A549 (cell line): ENCODE results near the gene ATP8A2. TPM values are rescaled to one million over a fixed set of nuclear protein-coding genes. Genes with fewer than 3 reads are reported as not detected.

ENCODE experiments used
- ATAC-seq, 2 experiments: fragments of 200-7000 bp in 1 of 2; fragments of >200 bp in 1 of 2; cut with Nextera tagmentation in 1 of 2; cut with Tn5 transposase in 1 of 2; 3 replicates each; pipeline versions ENCODE4 v1.8.0 to v1.9.1; 2018 to 2020; ENCODE audit warnings: mild to moderate bottlenecking in 1 of 2, moderate library complexity in 1 of 2
- CTCF ChIA-PET: fragments of 300-600 bp; sonication (Branson Sonifier 250); formaldehyde crosslinking; extraction: SDS; loops from one replicate; lab custom pipeline; 2021; ENCODE audit warnings: antibody characterized with exemption, inconsistent platforms; lab: Yijun Ruan, JAX
- POLR2A ChIA-PET: fragments of 350-600 bp; formaldehyde crosslinking; extraction: SDS; loops from one replicate; lab custom pipeline; 2021; ENCODE audit warnings: antibody characterized with exemption, inconsistent platforms; lab: Yijun Ruan, JAX
- DNase-seq, 2 experiments: peaks; one replicate each; pipeline versions ENCODE4 v3.0.0 to v3.0.0-alpha.2; 2011 to 2016; ENCODE audit warnings: low read depth in 1 of 2, low spot score in 1 of 2
- FAIRE-seq: peaks from 2 replicates; lab custom pipeline; 2011; peaks lifted over from hg19 to GRCh38; lab: Jason Lieb, UNC
- H3K27ac ChIP-seq, 2 experiments: fragments of >200 bp; sonication (Bioruptor Twin); formaldehyde crosslinking; 3 replicates each; pipeline ENCODE4 v1.5.1; 2016 to 2017
- H3K4me1 ChIP-seq: fragments of >200 bp; sonication (Bioruptor Twin); formaldehyde crosslinking; 3 replicates; pipeline ENCODE4 v1.6.1; 2016
- H3K4me2 ChIP-seq: fragments of >200 bp; sonication (Bioruptor Twin); formaldehyde crosslinking; 3 replicates; pipeline ENCODE4 v1.6.1; 2016
- H3K4me3 ChIP-seq: fragments of >200 bp; sonication (Bioruptor Twin); formaldehyde crosslinking; 3 replicates; pipeline ENCODE4 v1.5.1; 2016
- H3K9me3 ChIP-seq: fragments of >200 bp; sonication (Bioruptor Twin); formaldehyde crosslinking; 3 replicates; pipeline ENCODE4 v1.6.1; 2016
- CHD2 ChIP-seq: fragments of 150-350 bp; IDR thresholded peaks from 2 replicates; pipeline ENCODE4 v1.6.1; 2014; ENCODE audit warnings: low read length; ENCODE audit not compliant: partially characterized antibody
- CHD4 ChIP-seq: fragments of 200-600 bp; sonication (generic); IDR thresholded peaks from 2 replicates; pipeline ENCODE4 v1.6.1; 2016; ENCODE audit warnings: antibody characterized with exemption, mild to moderate bottlenecking, borderline replicate concordance
- CTCF ChIP-seq: fragments of >200 bp; sonication (Bioruptor Twin); formaldehyde crosslinking; IDR thresholded peaks from 3 replicates; pipeline ENCODE4 v1.5.1; 2016
- E2F6 ChIP-seq: IDR thresholded peaks from 2 replicates; pipeline ENCODE4 v1.6.1; 2012; ENCODE audit warnings: low read depth, borderline replicate concordance
- EHMT2 ChIP-seq: fragments of 200-600 bp; sonication (generic); IDR thresholded peaks from 2 replicates; pipeline ENCODE4 v1.6.1; 2016; ENCODE audit warnings: antibody characterized with exemption, low read depth, mild to moderate bottlenecking, moderate library complexity
- ESRRA ChIP-seq: fragments of 150-350 bp; IDR thresholded peaks from 2 replicates; pipeline ENCODE4 v1.6.1; 2014; ENCODE audit warnings: mild to moderate bottlenecking, low read length, borderline replicate concordance
- FOSB ChIP-seq: fragments of 250-450 bp; sonication (Bioruptor Pico); IDR thresholded peaks from 2 replicates; pipeline ENCODE4 v1.5.0; 2020; ENCODE audit warnings: mild to moderate bottlenecking, moderate library complexity
- GATA3 ChIP-seq: IDR thresholded peaks from 2 replicates; pipeline ENCODE4 v1.6.1; 2012; ENCODE audit warnings: borderline replicate concordance
- HDAC2 ChIP-seq: fragments of 200-600 bp; sonication (generic); IDR thresholded peaks from 2 replicates; pipeline ENCODE4 v1.6.1; 2016
- NR3C1 ChIP-seq: fragments of >200 bp; sonication (Bioruptor Twin); formaldehyde crosslinking; IDR thresholded peaks from 3 replicates; pipeline ENCODE4 v1.6.1; 2017
- PBX3 ChIP-seq: IDR thresholded peaks from 2 replicates; pipeline ENCODE4 v1.6.1; 2012
- POLR2A ChIP-seq: IDR thresholded peaks from 2 replicates; pipeline ENCODE4 v1.6.1; 2012; ENCODE audit warnings: mild to moderate bottlenecking, low read length
- RCOR1 ChIP-seq: fragments of 150-350 bp; IDR thresholded peaks from 2 replicates; pipeline ENCODE4 v1.6.1; 2014; ENCODE audit warnings: antibody characterized with exemption, low read length, low read depth
- RFX5 ChIP-seq: fragments of 450-650 bp; IDR thresholded peaks from 2 replicates; pipeline ENCODE4 v1.7.1; 2014; ENCODE audit warnings: antibody characterized with exemption, mild to moderate bottlenecking, moderate library complexity
- SREBF2 ChIP-seq: fragments of 450-650 bp; IDR thresholded peaks from 2 replicates; pipeline ENCODE4 v1.6.1; 2014; ENCODE audit warnings: mild to moderate bottlenecking, moderate library complexity
- TFCP2L1 ChIP-seq: fragments of 250-450 bp; sonication (Bioruptor Pico); IDR thresholded peaks from 2 replicates; pipeline ENCODE4 v1.5.0; 2021; ENCODE audit warnings: mild to moderate bottlenecking
- USF2 ChIP-seq: fragments of 450-650 bp; IDR thresholded peaks from 2 replicates; pipeline ENCODE4 v1.6.1; 2014; ENCODE audit warnings: antibody characterized with exemption
- ZC3H11A ChIP-seq: fragments of 450-650 bp; IDR thresholded peaks from 2 replicates; pipeline ENCODE4 v1.6.1; 2014; ENCODE audit warnings: antibody characterized with exemption, mild to moderate bottlenecking
- WGBS: methylation state at CpG from one replicate; pipeline ENCODE4 v1.1.6; 2017; ENCODE audit errors: missing lambda C conversion rate; 5-methylcytosine and 5-hydroxymethylcytosine counted together
- polyA plus RNA-seq, 4 experiments: library from polyadenylated mRNA; depleted of rRNA in 3 of 4; stranded (reverse); fragments of >200 nt; fragmentation: RNase III in 1 of 4; extraction: RNeasy Plus Mini Kit Qiagen cat#74134 plus additional on column Dnase treatment in 1 of 4; gene quantifications; 2 replicates in 3 of 4; 3 replicates in 1 of 4; pipeline ENCODE4 v1.2.3, GENCODE V29; 2011 to 2017

ATP8A2 gene
- polyA plus RNA-seq, 2 of the 4 experiments (the other 2 are of a cell fraction): 0.03 TPM; not detected in 1

- ChIA-PET POLR2A (no interaction called here), CTCF (interaction anchor here (0.6 kb wide), 1 partner anchor 522 kb away, joined by 3 read pairs; no protein-coding TSS in a partner anchor)
- no peak for ATAC-seq
- Histone ChIP-seq H3K4me2 (no peak overlapping the region), H3K9me3 (no peaks in the 10 kb centered on the region), H3K4me1 (no peaks in the 10 kb centered on the region), H3K27ac (no peak overlapping the region), H3K4me3 (no peak overlapping the region)
- no peak for FAIRE-seq
- TF ChIP-seq CHD2: no peak
- no peak for TF ChIP-seq HDAC2
- TF ChIP-seq POLR2A: no peak
- no peak for TF ChIP-seq SREBF2
- TF ChIP-seq CTCF: no peak
- TF ChIP-seq EHMT2: no peak
- TF ChIP-seq RFX5: no peak
- no peak for TF ChIP-seq CHD4
- no peak for TF ChIP-seq E2F6
- no peak for TF ChIP-seq NR3C1
- no peak for TF ChIP-seq RCOR1
- TF ChIP-seq GATA3: no peak
- TF ChIP-seq USF2: no peak
- TF ChIP-seq PBX3: no peak
- no peak for TF ChIP-seq TFCP2L1 (CRISPR knock-in tag)
- DNase-seq: no peak
- 6% methylated on average over 1 of the region's 1 CpG for WGBS
Observed at GRCh38 chr13:25415241-25415640, 43.5 kb downstream of the ATP8A2 start.

DNA sequence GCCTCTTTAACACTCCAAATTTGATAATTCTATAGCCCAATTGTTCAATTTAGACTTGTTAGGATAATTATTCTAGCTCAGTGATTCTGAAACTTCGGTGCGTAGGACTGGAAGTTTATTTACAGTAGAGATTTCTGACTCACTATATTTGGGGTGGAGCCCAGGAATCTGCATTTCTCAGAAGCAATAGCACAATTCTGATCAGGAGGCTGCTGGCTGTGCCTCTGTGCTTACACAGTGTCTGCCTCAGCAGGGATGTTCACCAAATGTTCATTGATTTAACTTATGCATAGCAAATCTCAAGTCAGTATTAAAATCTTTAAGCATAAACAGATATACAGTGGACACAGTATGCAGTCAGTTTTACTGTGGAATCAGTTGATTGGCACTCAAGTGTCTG, 45.8 kb downstream of the ATP8A2 start:
- TF ChIP-seq ESRRA: no peak
- TF ChIP-seq FOSB (CRISPR knock-in tag): no peak
- TF ChIP-seq HDAC2: no peak
- no peak for TF ChIP-seq ZC3H11A
- no peak for TF ChIP-seq GATA3
- TF ChIP-seq USF2: no peak
- TF ChIP-seq E2F6: no peak
- TF ChIP-seq TFCP2L1 (CRISPR knock-in tag): no peak
- no peak overlapping the region for H3K4me3 ChIP-seq
- H3K9me3 ChIP-seq: no peaks in the 10 kb centered on the region
- H3K4me1 ChIP-seq: no peaks in the 10 kb centered on the region
- 51% methylated on average over 2 of the region's 2 CpGs for WGBS
- no peak overlapping the region for H3K27ac ChIP-seq
- H3K4me2 ChIP-seq: no peak overlapping the region
- POLR2A ChIA-PET: no interaction called here
- no peak for DNase-seq
- CTCF ChIA-PET: interaction anchor here (1.2 kb wide), 1 partner anchor 11 kb away, joined by 3 read pairs; no protein-coding TSS in a partner anchor
- ATAC-seq: no peak
- FAIRE-seq: no peak
